Endodermal cell (in vitro differentiated cells): Measurements from ENCODE around the gene NUDCD2. TPM values are rescaled to one million over a fixed set of nuclear protein-coding genes. Genes with fewer than 3 reads are reported as not detected.
A peak's percentile ranks its signal among the peaks of the same experiment; 100 is the strongest.
"Not testable (repeated sequence)": the region's sequence is repeated elsewhere in the genome, so short reads cannot be mapped to it uniquely, and the experiment has no call there.

Experiments
- DNase-seq: peaks from one replicate; pipeline ENCODE4 v3.0.0-alpha.2; 2017
- H3K27ac ChIP-seq: 2 replicates; pipeline ENCODE4 v1.5.1; 2013; ENCODE audit warnings: mild to moderate bottlenecking, low read depth, low read length, moderate library complexity
- H3K27me3 ChIP-seq: 2 replicates; pipeline ENCODE4 v1.6.1; 2013; ENCODE audit warnings: mild to moderate bottlenecking, low read length, moderate library complexity; ENCODE audit not compliant: insufficient read depth, control insufficient read depth, poor library complexity, severe bottlenecking
- H3K36me3 ChIP-seq: 2 replicates; pipeline ENCODE4 v1.7.0; 2013; ENCODE audit warnings: mild to moderate bottlenecking, low read length, moderate library complexity; ENCODE audit not compliant: control insufficient read depth, insufficient read depth
- H3K4me1 ChIP-seq: one replicate; pipeline ENCODE4 v1.7.0; 2013; ENCODE audit warnings: low read length; ENCODE audit not compliant: control insufficient read depth, insufficient read depth
- H3K4me3 ChIP-seq: 2 replicates; pipeline ENCODE4 v1.5.1; 2013; ENCODE audit warnings: mild to moderate bottlenecking, low read length, moderate library complexity
- H3K9ac ChIP-seq: 2 replicates; pipeline ENCODE4 v1.6.1; 2013; ENCODE audit warnings: mild to moderate bottlenecking, low read length, moderate library complexity; ENCODE audit not compliant: poor library complexity, severe bottlenecking; ENCODE audit errors: extremely low read depth
- H3K9me3 ChIP-seq: 2 replicates; pipeline ENCODE4 v1.6.1; 2013; ENCODE audit warnings: mild to moderate bottlenecking, low read length, moderate library complexity; ENCODE audit not compliant: control insufficient read depth
- H3K27ac Mint-ChIP-seq: 2 replicates; pipeline ENCODE4 v1.8.0; 2020; ENCODE audit warnings: mixed read lengths
- H3K27me3 Mint-ChIP-seq: 2 replicates; pipeline ENCODE4 v1.8.0; 2021; ENCODE audit warnings: mild to moderate bottlenecking, mixed read lengths; ENCODE audit not compliant: insufficient read depth
- H3K36me3 Mint-ChIP-seq: 2 replicates; pipeline ENCODE4 v1.8.0; 2020; ENCODE audit warnings: low read depth, mixed read lengths
- H3K4me1 Mint-ChIP-seq: 2 replicates; pipeline ENCODE4 v1.8.0; 2020; ENCODE audit warnings: mixed read lengths
- H3K4me3 Mint-ChIP-seq: 2 replicates; pipeline ENCODE4 v1.8.0; 2020; ENCODE audit warnings: mild to moderate bottlenecking, moderate library complexity, mixed read lengths
- H3K9me3 Mint-ChIP-seq: 2 replicates; pipeline ENCODE4 v1.8.0; 2020; ENCODE audit warnings: mild to moderate bottlenecking, mixed read lengths
- WGBS, 2 experiments: methylation state at CpG; one replicate each; pipeline versions ENCODE4 v1.1.5 to v1.1.7; 2013; ENCODE audit warnings: missing lambda C conversion rate in 2 of 2, mixed read lengths in 1 of 2; ENCODE audit not compliant: insufficient coverage in 1 of 2, insufficient read length in 1 of 2; 5-methylcytosine and 5-hydroxymethylcytosine counted together
- total RNA-seq, 2 donors: library from RNA; stranded (reverse); fragmentation: NEBNext Ultra II Directional in 1 of 2; extraction: Animal tissue kit (Norgen Biotek cat#: 25700) in 1 of 2; gene quantifications; 2 replicates in 1 of 2; 3 replicates in 1 of 2; pipeline ENCODE4 v1.2.1, GENCODE V29; 2021
- TF ChIP-seq, protein P1 (sequence below): fragments of 200-600 bp; sonication (generic); conservative IDR thresholded peaks from 2 replicates; pipeline ENCODE4 v1.5.0; 2021; ENCODE audit warnings: antibody characterized with exemption, mild to moderate bottlenecking

The NUDCD2 gene
- total RNA-seq, 2 donors from 2014 or later = 36.0 to 73.0 TPM

DNA sequence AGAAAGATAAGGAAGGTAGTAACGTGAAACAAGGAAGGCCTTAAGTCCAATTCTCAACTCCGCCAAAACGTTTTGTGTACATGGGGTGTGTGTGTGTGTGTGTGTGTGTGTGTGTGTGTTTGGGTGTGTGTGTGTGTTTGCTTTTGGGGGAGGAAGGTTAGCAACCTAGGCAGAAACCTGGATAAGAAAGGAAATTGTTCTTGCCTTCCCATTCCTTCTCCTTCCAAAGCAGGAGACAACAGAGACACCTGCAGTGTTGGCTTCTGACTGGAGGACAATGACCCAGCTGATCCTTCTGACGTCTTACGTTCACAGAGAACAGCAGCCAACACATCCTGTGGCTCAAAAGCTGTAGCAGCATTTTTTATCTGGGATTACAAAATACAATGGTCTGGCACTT lies 26.6 kb downstream of the NUDCD2 start:
- peaks cover 5% of the 10 kb centered on the region for H3K36me3 Mint-ChIP-seq

DNA sequence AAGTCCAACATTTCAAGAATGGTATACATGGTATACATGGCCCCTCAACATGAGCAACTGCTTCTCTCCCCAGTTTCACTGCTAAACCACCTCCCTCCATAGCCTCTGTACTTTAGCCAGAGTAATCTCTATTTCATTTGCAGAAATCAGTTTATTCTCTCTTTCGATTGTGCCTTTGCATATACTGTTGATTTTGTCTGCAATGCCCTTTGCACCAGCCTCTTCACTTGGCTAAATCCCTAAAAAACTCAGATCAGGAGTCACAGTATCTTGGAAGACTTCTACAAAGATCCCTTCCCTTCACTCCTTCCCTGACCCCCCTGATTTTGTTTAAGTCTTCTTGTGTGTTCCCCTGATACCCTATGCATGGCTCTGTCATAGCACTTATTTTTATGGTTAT lies 27.4 kb downstream of the NUDCD2 start:
- 88 to 89% methylated on average over 1 of the region's 1 CpG for WGBS, 2 experiments
- Histone ChIP-seq H3K9me3 (no peaks in the 10 kb centered on the region), H3K27me3 (no peaks in the 10 kb centered on the region), H3K36me3 (no peaks in the 10 kb centered on the region), H3K4me1 (peaks cover 19% of the 10 kb centered on the region), H3K4me3 (peak overlapping the region; percentile 42), H3K27ac (no peak overlapping the region), H3K9ac (peak overlapping the region; percentile 44)
- TF ChIP-seq, protein P1, sequence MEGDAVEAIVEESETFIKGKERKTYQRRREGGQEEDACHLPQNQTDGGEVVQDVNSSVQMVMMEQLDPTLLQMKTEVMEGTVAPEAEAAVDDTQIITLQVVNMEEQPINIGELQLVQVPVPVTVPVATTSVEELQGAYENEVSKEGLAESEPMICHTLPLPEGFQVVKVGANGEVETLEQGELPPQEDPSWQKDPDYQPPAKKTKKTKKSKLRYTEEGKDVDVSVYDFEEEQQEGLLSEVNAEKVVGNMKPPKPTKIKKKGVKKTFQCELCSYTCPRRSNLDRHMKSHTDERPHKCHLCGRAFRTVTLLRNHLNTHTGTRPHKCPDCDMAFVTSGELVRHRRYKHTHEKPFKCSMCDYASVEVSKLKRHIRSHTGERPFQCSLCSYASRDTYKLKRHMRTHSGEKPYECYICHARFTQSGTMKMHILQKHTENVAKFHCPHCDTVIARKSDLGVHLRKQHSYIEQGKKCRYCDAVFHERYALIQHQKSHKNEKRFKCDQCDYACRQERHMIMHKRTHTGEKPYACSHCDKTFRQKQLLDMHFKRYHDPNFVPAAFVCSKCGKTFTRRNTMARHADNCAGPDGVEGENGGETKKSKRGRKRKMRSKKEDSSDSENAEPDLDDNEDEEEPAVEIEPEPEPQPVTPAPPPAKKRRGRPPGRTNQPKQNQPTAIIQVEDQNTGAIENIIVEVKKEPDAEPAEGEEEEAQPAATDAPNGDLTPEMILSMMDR = no peak
- DNase-seq = no peak
- Mint-ChIP-seq H3K4me3 (peak overlapping the region; percentile 6), H3K4me1 (peaks cover 43% of the 10 kb centered on the region), H3K36me3 (peaks cover 8% of the 10 kb centered on the region), H3K9me3 (peaks cover 4% of the 10 kb centered on the region), H3K27me3 (no peaks in the 10 kb centered on the region), H3K27ac (peak overlapping the region; percentile 94)

More for the DNA sequence above, 26.6 kb downstream of the NUDCD2 start:
- peak overlapping the region; percentile 6 for H3K4me3 Mint-ChIP-seq
- no peaks in the 10 kb centered on the region for H3K27me3 Mint-ChIP-seq
- peak; percentile 79 for DNase-seq
- H3K4me1 Mint-ChIP-seq = peaks cover 43% of the 10 kb centered on the region
- Histone ChIP-seq H3K27ac (no peak overlapping the region), H3K9ac (peak overlapping the region; percentile 48), H3K4me3 (peak overlapping the region; percentile 48), H3K27me3 (no peaks in the 10 kb centered on the region), H3K36me3 (peaks cover 2% of the 10 kb centered on the region), H3K9me3 (no peaks in the 10 kb centered on the region), H3K4me1 (peaks cover 19% of the 10 kb centered on the region)
- peak overlapping the region; percentile 94 for H3K27ac Mint-ChIP-seq
- WGBS, 2 experiments = 37 to 45% methylated on average over 3 to 5 of the region's 5 CpGs
- H3K9me3 Mint-ChIP-seq = no peaks in the 10 kb centered on the region
- TF ChIP-seq, protein P1 = no peak

DNA sequence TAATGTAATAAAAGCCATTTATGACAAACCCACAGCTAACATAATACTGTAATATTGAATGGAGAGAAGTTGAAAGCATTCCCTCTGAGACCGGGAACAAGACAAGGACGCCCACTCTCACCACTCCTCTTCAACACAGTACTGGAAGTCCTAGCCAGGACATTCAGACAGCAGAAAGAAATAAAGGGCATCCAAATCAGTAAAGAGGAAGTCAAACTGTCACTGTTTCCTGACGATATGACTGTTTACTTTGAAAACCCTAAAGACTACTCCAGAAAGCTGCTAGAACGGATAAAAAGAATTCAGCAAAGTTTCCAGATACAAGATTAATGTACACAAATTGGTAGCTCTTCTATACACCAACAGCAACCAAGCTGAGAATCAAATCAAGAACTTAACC lies 33.8 kb downstream of the NUDCD2 start:
- not testable (repeated sequence) for DNase-seq, H3K27me3 ChIP-seq, H3K4me3 ChIP-seq, H3K27ac Mint-ChIP-seq, H3K9me3 ChIP-seq, H3K4me3 Mint-ChIP-seq, H3K9ac ChIP-seq, H3K4me1 ChIP-seq, H3K27me3 Mint-ChIP-seq, H3K27ac ChIP-seq, H3K4me1 Mint-ChIP-seq
- H3K36me3 ChIP-seq = peaks cover 11% of the 10 kb centered on the region
- 85 to 87% methylated on average over 2 to 4 of the region's 4 CpGs for WGBS, 2 experiments
- H3K9me3 Mint-ChIP-seq = peaks cover 11% of the 10 kb centered on the region
- peaks cover 35% of the 10 kb centered on the region for H3K36me3 Mint-ChIP-seq

DNA sequence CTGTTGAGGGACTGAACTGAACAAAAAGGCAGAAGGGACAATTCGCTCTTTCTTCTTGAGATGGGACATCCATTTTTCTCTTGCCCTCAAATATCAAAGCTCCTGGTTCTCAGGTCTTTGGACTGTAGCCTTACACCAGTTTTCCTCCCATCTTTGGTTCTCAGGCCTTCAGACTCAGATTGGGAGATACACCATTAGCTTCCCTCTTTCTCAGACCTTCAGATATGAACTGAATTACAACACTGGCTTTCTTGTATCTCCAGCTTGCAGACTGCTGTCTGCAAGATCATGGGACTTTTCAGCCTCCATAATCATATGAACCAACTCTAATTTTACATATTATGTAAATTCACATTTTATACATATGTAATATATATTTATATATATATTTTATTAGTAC lies 35.1 kb downstream of the NUDCD2 start:
- no peaks in the 10 kb centered on the region for H3K4me1 ChIP-seq
- Mint-ChIP-seq H3K36me3 (peaks cover 44% of the 10 kb centered on the region), H3K9me3 (peaks cover 11% of the 10 kb centered on the region), H3K4me3 (no peak overlapping the region), H3K27ac (no peak overlapping the region), H3K4me1 (peaks cover 2% of the 10 kb centered on the region), H3K27me3 (no peaks in the 10 kb centered on the region)
- no peaks in the 10 kb centered on the region for H3K27me3 ChIP-seq
- no peaks in the 10 kb centered on the region for H3K9me3 ChIP-seq
- TF ChIP-seq, protein P1 = no peak
- 83 to 86% methylated on average over 1 of the region's 1 CpG for WGBS, 2 experiments
- H3K27ac ChIP-seq = no peak overlapping the region
- no peak overlapping the region for H3K4me3 ChIP-seq
- H3K9ac ChIP-seq = no peak overlapping the region
- DNase-seq = no peak
- peaks cover 13% of the 10 kb centered on the region for H3K36me3 ChIP-seq

DNA sequence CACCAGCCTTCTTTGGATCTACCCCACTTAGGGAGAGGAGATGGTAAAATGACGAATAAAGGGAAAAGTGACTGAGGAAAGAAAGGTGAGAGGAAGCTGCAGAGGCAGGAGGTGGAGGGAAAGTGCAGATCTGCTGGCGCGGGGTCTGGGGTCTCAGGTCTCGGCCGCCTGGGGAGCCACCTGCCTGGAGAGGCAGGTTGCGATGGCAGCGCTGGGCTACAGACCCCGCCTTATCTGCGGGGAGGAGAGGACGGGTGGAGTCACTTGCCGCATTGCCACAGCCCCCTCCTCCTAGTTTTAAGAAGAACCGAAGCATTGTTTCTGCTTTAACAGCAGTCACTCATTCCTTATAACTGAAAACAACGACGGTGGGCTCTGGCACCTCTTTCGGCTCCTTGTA lies 44.2 kb downstream of the NUDCD2 start:
- H3K27me3 ChIP-seq, H3K27ac ChIP-seq, H3K9me3 ChIP-seq, H3K27me3 Mint-ChIP-seq, H3K4me1 ChIP-seq, H3K9ac ChIP-seq, H3K9me3 Mint-ChIP-seq, H3K36me3 ChIP-seq: not testable (repeated sequence)
- H3K4me3 ChIP-seq = peak overlapping the region; percentile 3
- peak; percentile 79 for DNase-seq
- H3K27ac Mint-ChIP-seq = peak overlapping the region; percentile 14
- peaks cover 17% of the 10 kb centered on the region for H3K36me3 Mint-ChIP-seq
- H3K4me3 Mint-ChIP-seq = peak overlapping the region; percentile 41
- H3K4me1 Mint-ChIP-seq = peaks cover 19% of the 10 kb centered on the region
- 38 to 80% methylated on average over 1 to 15 of the region's 15 CpGs for WGBS, 2 experiments
